ENCODE results near the gene PRR12. TPM values are rescaled to one million over a fixed set of nuclear protein-coding genes. Genes with fewer than 3 reads are reported as not detected.

Gene PRR12
- total and polyA plus RNA-seq, 9 of the 15 experiments (the other 6 are each of a cell fraction or from before 2014, with no cell fraction given), result 0.01 to 21.1 (median 0.98) TPM

DNA sequence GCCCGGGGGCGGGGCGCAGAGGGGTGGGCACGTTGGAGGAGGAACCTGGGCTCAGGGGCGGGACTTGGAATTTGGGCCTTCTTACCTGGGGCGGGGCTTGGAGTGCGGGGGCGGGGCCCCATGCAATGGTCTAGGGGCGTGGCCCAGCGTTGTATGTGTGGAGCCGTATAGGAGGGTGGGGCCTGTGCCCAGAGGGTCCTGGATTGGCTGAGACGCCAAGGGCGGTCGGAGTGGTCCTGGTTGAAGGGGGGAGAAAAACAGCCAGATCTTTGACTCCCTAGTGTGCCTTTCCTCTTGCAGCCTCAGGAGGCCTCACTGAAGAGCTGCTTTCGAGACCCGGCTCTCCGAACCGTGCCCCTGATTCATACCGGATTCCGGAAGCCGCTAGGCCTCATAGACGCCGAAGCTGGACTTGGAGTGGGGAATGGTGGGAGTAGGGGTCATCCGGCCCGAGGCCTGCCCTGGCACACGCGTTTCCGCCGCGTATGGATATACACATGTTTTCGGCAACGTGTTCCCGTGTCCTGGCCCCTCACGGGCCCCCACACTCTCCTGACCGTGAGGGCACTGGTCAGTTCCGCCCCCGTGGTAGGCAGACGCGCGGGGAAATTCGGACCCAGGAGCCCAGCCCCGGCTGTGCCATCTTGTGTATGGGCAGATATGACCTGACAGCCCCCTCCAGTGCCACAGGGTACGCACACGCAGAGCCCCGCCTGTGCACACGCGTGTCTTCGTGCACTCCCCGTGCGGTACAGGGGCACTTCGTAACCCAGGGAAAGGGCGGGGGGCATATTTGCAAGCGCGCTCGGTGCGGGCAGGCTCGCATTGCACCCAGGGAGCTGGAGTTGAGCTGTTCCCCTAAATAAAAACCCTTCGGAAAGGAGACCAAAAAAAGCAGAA, 661 bp upstream of the PRR12 start (continued):
- TF ChIP-seq STAT6 (CRISPR knock-in tag; IDR thresholded peaks at IDR 0.05) (no peak), E2F3 (CRISPR knock-in tag; IDR thresholded peaks at IDR 0.05) (peak; percentile 27; the same call in 1 of the 2 replicates), ELF2 (CRISPR knock-in tag; IDR thresholded peaks at IDR 0.05) (no peak), HNRNPL (IDR thresholded peaks at IDR 0.05; ENCODE audit: low read depth, low read length) (peak; percentile 73; the same call in 1 of the 2 replicates), ATF3 (IDR thresholded peaks at IDR 0.05) (no peak), ATF3 (CRISPR knock-in tag; conservative IDR thresholded peaks at IDR 0.05) (peak; percentile 65; the same call in 1 of the 2 replicates), NCOA4 (IDR thresholded peaks at IDR 0.05; ENCODE audit: partially characterized antibody) (no peak), ZNF511 (CRISPR knock-in tag; IDR thresholded peaks at IDR 0.05) (peak; percentile 66; the same call in 1 of the 2 replicates), RCOR1 (IDR thresholded peaks at IDR 0.05; ENCODE audit: borderline replicate concordance in 1 of 2, low read depth in 2 of 2, low read length in 2 of 2) (0 out of 4 replicates have a peak, but pooled peaks of 1 of the 2 experiments have one; percentile 25), ZNF408 (CRISPR knock-in tag; IDR thresholded peaks at IDR 0.05; ENCODE audit: low read depth) (no peak), NR2C1 (IDR thresholded peaks at IDR 0.05) (no peak; the same call in 1 of the 2 replicates), NR2C1 (tag; IDR thresholded peaks at IDR 0.05) (no peak), ZNF274 (IDR thresholded peaks at IDR 0.05; ENCODE audit: borderline replicate concordance, low read depth, low read length) (no peak), MAFK (IDR thresholded peaks at IDR 0.05; ENCODE audit: low read length) (no peak), MTA1 (IDR thresholded peaks at IDR 0.05; ENCODE audit: borderline replicate concordance) (no peak), LCOR (CRISPR knock-in tag; IDR thresholded peaks at IDR 0.05) (no peak), KLF1 (tag; IDR thresholded peaks at IDR 0.05) (0 out of 2 replicates have a peak, but pooled peaks have one; percentile 19), DDX20 (tag; IDR thresholded peaks at IDR 0.05; ENCODE audit: low read depth) (no peak), NFRKB (IDR thresholded peaks at IDR 0.05; ENCODE audit: low read depth) (peak; percentile 74; the same call in 1 of the 2 replicates)
- TF ChIP-seq, protein P1, sequence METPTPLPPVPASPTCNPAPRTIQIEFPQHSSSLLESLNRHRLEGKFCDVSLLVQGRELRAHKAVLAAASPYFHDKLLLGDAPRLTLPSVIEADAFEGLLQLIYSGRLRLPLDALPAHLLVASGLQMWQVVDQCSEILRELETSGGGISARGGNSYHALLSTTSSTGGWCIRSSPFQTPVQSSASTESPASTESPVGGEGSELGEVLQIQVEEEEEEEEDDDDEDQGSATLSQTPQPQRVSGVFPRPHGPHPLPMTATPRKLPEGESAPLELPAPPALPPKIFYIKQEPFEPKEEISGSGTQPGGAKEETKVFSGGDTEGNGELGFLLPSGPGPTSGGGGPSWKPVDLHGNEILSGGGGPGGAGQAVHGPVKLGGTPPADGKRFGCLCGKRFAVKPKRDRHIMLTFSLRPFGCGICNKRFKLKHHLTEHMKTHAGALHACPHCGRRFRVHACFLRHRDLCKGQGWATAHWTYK (CRISPR knock-in tag; IDR thresholded peaks at IDR 0.05), result no peak

Measured in K562 (cell line).